ENCODE results near the gene IKBKG.

Gene IKBKG

GRCh38 chrX:154540897-154541535 is 6.4 kb upstream of the IKBKG start:
- Histone ChIP-seq H3K9ac (ENCODE audit: insufficient read length, low read depth) (no peak overlapping the region), H3K4me1 (ENCODE audit: insufficient read depth, insufficient read length) (no peaks in the 10 kb centered on the region), H3K9me3 (ENCODE audit: insufficient read depth, low read length) (no peaks in the 10 kb centered on the region), H3K4me3 (ENCODE audit: insufficient read length, low read depth) (no peak overlapping the region), H3K36me3 (ENCODE audit: insufficient read depth, insufficient read length, low read length) (peaks cover 31% of the 10 kb centered on the region), H3K27me3 (ENCODE audit: insufficient read depth, insufficient read length) (no peaks in the 10 kb centered on the region)
- no peak for DNase-seq (ENCODE audit: low read depth, low spot score)
- no peak for TF ChIP-seq SUZ12 (IDR thresholded peaks at IDR 0.05; ENCODE audit: extremely low read depth, insufficient read depth, insufficient read length)
- TF ChIP-seq ZNF274 (IDR thresholded peaks at IDR 0.05; ENCODE audit: low read depth, low read length): no peak
- TF ChIP-seq YY1 (IDR thresholded peaks at IDR 0.05; ENCODE audit: insufficient read depth, insufficient read length): no peak

- Histone ChIP-seq H3K9ac (ENCODE audit: insufficient read length, low read depth) (no peak overlapping the region), H3K36me3 (ENCODE audit: insufficient read depth, insufficient read length, low read length) (peaks cover 28% of the 10 kb centered on the region), H3K27me3 (ENCODE audit: insufficient read depth, insufficient read length) (no peaks in the 10 kb centered on the region), H3K4me1 (ENCODE audit: insufficient read depth, insufficient read length) (no peaks in the 10 kb centered on the region), H3K9me3 (ENCODE audit: insufficient read depth, low read length) (no peaks in the 10 kb centered on the region), H3K4me3 (ENCODE audit: insufficient read length, low read depth) (no peak overlapping the region)
- DNase-seq (ENCODE audit: low read depth, low spot score): no peak
- no peak for TF ChIP-seq SUZ12 (IDR thresholded peaks at IDR 0.05; ENCODE audit: extremely low read depth, insufficient read depth, insufficient read length)
- TF ChIP-seq YY1 (IDR thresholded peaks at IDR 0.05; ENCODE audit: insufficient read depth, insufficient read length): no peak
- no peak for TF ChIP-seq ZNF274 (IDR thresholded peaks at IDR 0.05; ENCODE audit: low read depth, low read length)
These were observed 5.9 kb upstream of the IKBKG start for GRCh38 chrX:154541589-154541895.

- TF ChIP-seq YY1 (IDR thresholded peaks at IDR 0.05; ENCODE audit: insufficient read depth, insufficient read length) (no peak), SUZ12 (IDR thresholded peaks at IDR 0.05; ENCODE audit: extremely low read depth, insufficient read depth, insufficient read length) (no peak), ZNF274 (IDR thresholded peaks at IDR 0.05; ENCODE audit: low read depth, low read length) (no peak)
- Histone ChIP-seq H3K4me3 (ENCODE audit: insufficient read length, low read depth) (no peak overlapping the region), H3K9me3 (ENCODE audit: insufficient read depth, low read length) (no peaks in the 10 kb centered on the region), H3K9ac (ENCODE audit: insufficient read length, low read depth) (no peak overlapping the region), H3K27me3 (ENCODE audit: insufficient read depth, insufficient read length) (no peaks in the 10 kb centered on the region), H3K4me1 (ENCODE audit: insufficient read depth, insufficient read length) (no peaks in the 10 kb centered on the region), H3K36me3 (ENCODE audit: insufficient read depth, insufficient read length, low read length) (peaks cover 28% of the 10 kb centered on the region)
- no peak for DNase-seq (ENCODE audit: low read depth, low spot score)
These were observed 5.3 kb upstream of the IKBKG start for GRCh38 chrX:154541896-154542722.

- Histone ChIP-seq H3K9ac (ENCODE audit: insufficient read length, low read depth) (no peak overlapping the region), H3K4me1 (ENCODE audit: insufficient read depth, insufficient read length) (no peaks in the 10 kb centered on the region), H3K9me3 (ENCODE audit: insufficient read depth, low read length) (no peaks in the 10 kb centered on the region), H3K4me3 (ENCODE audit: insufficient read length, low read depth) (no peak overlapping the region), H3K36me3 (ENCODE audit: insufficient read depth, insufficient read length, low read length) (peaks cover 28% of the 10 kb centered on the region), H3K27me3 (ENCODE audit: insufficient read depth, insufficient read length) (no peaks in the 10 kb centered on the region)
- no peak for DNase-seq (ENCODE audit: low read depth, low spot score)
- no peak for TF ChIP-seq ZNF274 (IDR thresholded peaks at IDR 0.05; ENCODE audit: low read depth, low read length)
- no peak for TF ChIP-seq YY1 (IDR thresholded peaks at IDR 0.05; ENCODE audit: insufficient read depth, insufficient read length)
- no peak for TF ChIP-seq SUZ12 (IDR thresholded peaks at IDR 0.05; ENCODE audit: extremely low read depth, insufficient read depth, insufficient read length)
These were observed 4.5 kb upstream of the IKBKG start for GRCh38 chrX:154542723-154543424.

GRCh38 chrX:154545673-154546274 is 1.6 kb upstream of the IKBKG start:
- DNase-seq (ENCODE audit: low read depth, low spot score): no peak
- no peaks in the 10 kb centered on the region for H3K27me3 ChIP-seq (ENCODE audit: insufficient read depth, insufficient read length)
- H3K36me3 ChIP-seq (ENCODE audit: insufficient read depth, insufficient read length, low read length): peaks cover 22% of the 10 kb centered on the region
- H3K9me3 ChIP-seq (ENCODE audit: insufficient read depth, low read length): no peaks in the 10 kb centered on the region
- peak overlapping the region; percentile 32 for H3K9ac ChIP-seq (ENCODE audit: insufficient read length, low read depth)
- TF ChIP-seq SUZ12 (IDR thresholded peaks at IDR 0.05; ENCODE audit: extremely low read depth, insufficient read depth, insufficient read length): no peak
- no peak for TF ChIP-seq YY1 (IDR thresholded peaks at IDR 0.05; ENCODE audit: insufficient read depth, insufficient read length)
- TF ChIP-seq ZNF274 (IDR thresholded peaks at IDR 0.05; ENCODE audit: low read depth, low read length): no peak
- peak overlapping the region; percentile 59 for H3K4me3 ChIP-seq (ENCODE audit: insufficient read length, low read depth)
- no peaks in the 10 kb centered on the region for H3K4me1 ChIP-seq (ENCODE audit: insufficient read depth, insufficient read length)

- H3K9me3 ChIP-seq (ENCODE audit: insufficient read depth, low read length): no peaks in the 10 kb centered on the region
- peak within 1 kb of the TSS; percentile 83 for H3K9ac ChIP-seq (ENCODE audit: insufficient read length, low read depth)
- no peak for DNase-seq (ENCODE audit: low read depth, low spot score)
- TF ChIP-seq SUZ12 (IDR thresholded peaks at IDR 0.05; ENCODE audit: extremely low read depth, insufficient read depth, insufficient read length) (no peak), ZNF274 (IDR thresholded peaks at IDR 0.05; ENCODE audit: low read depth, low read length) (no peak), YY1 (IDR thresholded peaks at IDR 0.05; ENCODE audit: insufficient read depth, insufficient read length) (no peak)
- H3K27me3 ChIP-seq (ENCODE audit: insufficient read depth, insufficient read length): no peaks in the 10 kb centered on the region
- no peaks in the 10 kb centered on the region for H3K4me1 ChIP-seq (ENCODE audit: insufficient read depth, insufficient read length)
- H3K4me3 ChIP-seq (ENCODE audit: insufficient read length, low read depth): peak within 1 kb of the TSS; percentile 59
- H3K36me3 ChIP-seq (ENCODE audit: insufficient read depth, insufficient read length, low read length): peaks cover 16% of the 10 kb centered on the region
These were observed 821 bp upstream of the IKBKG start, which contains the start of gene G6PD for GRCh38 chrX:154546354-154547244. G6PD (minus strand) TSS chrX:154546846; CDS start chrX:154546155, 691 bp downstream.
